ENCODE data around the gene IL23A. TPM values are rescaled to one million over a fixed set of nuclear protein-coding genes. Genes with fewer than 3 reads are reported as not detected.
"Not testable (repeated sequence)": the region's sequence is repeated elsewhere in the genome, so short reads cannot be mapped to it uniquely, and the experiment has no call there.

The IL23A gene
- 1 to 10 TPM in 1 of 5 donors, under 1 TPM in 4; 0.64 to 1.1 (median 0.81) TPM for polyA plus RNA-seq (ENCODE audit: insufficient read depth in 1 of 5, insufficient read length in 5 of 5, low replicate concordance in 1 of 5)
- long read RNA-seq, donor 1, partial matches to known transcripts = 5 of 6 reads
- long read RNA-seq, donor 1, other reads (novel, unspliced or antisense) = 0 of 6 reads
- long read RNA-seq, donor 2 = 0 reads
- long read RNA-seq, donor 3, partial matches to known transcripts = 14 of 14 reads
- long read RNA-seq, donor 3, other reads (novel, unspliced or antisense) = 0 of 14 reads
- long read RNA-seq, donor 4 = 0 reads
- long read RNA-seq, donor 5 = 0 reads
- long read RNA-seq, donor 6 = 0 reads
- long read RNA-seq, donor 7 = 0 reads
- long read RNA-seq, donor 8 = 0 reads

GRCh38 chr12:56338308-56339157, at the start of gene IL23A:
Gene IL23A, plus strand, starts transcription at chr12:56338884. Its CDS starts 161 bp downstream, at chr12:56339045.
- DNase-seq = no peak

- DNase-seq = no peak
Observed at GRCh38 chr12:56293795-56294194, 44.9 kb upstream of the IL23A start.

- DNase-seq = no peak
Observed at GRCh38 chr12:56296295-56296694, 42.4 kb upstream of the IL23A start.

- DNase-seq = no peak
Observed at GRCh38 chr12:56297400-56297799, 41.3 kb upstream of the IL23A start.

- DNase-seq = no peak
Observed at GRCh38 chr12:56298828-56299227, 39.9 kb upstream of the IL23A start.

GRCh38 chr12:56299308-56299852, 39.3 kb upstream of the IL23A start:
- no peak for DNase-seq

GRCh38 chr12:56299853-56300643, 38.6 kb upstream of the IL23A start, which contains the start of gene CS:
Gene CS, minus strand, starts transcription at chr12:56300330. Its CDS starts 129 bp downstream, at chr12:56300201.
- DNase-seq = peak; percentile 95 to 97

GRCh38 chr12:56300644-56301464, 37.8 kb upstream of the IL23A start:
- no peak for DNase-seq

GRCh38 chr12:56304276-56304675, 34.4 kb upstream of the IL23A start:
- DNase-seq = no peak

- DNase-seq = no peak
Observed at GRCh38 chr12:56304872-56305590, 33.7 kb upstream of the IL23A start.

GRCh38 chr12:56307221-56307965, 31.3 kb upstream of the IL23A start:
- no peak for DNase-seq

GRCh38 chr12:56308714-56309113, 30.0 kb upstream of the IL23A start:
- no peak for DNase-seq

GRCh38 chr12:56311003-56311402, 27.7 kb upstream of the IL23A start:
- no peak for DNase-seq

- DNase-seq = no peak
Observed at GRCh38 chr12:56315249-56315621, 23.4 kb upstream of the IL23A start.

GRCh38 chr12:56315622-56316473, 22.8 kb upstream of the IL23A start, which contains the start of gene CNPY2:
Gene CNPY2, minus strand, starts transcription at chr12:56315988. Its CDS starts 771 bp downstream, at chr12:56315217.
- peak; percentile 96 to 97 for DNase-seq

GRCh38 chr12:56317675-56318074, 21.0 kb upstream of the IL23A start:
- DNase-seq = no peak

GRCh38 chr12:56321027-56321426, 17.7 kb upstream of the IL23A start:
- no peak for DNase-seq

- DNase-seq = not testable (repeated sequence)
Observed at GRCh38 chr12:56321610-56322009, 17.1 kb upstream of the IL23A start.
